H1 (cell line): ENCODE data around the gene UBQLNL. TPM values are rescaled to one million over a fixed set of nuclear protein-coding genes. Genes with fewer than 3 reads are reported as not detected.

Experiments
- CTCF ChIA-PET: fragments of 300-600 bp; sonication (Branson Sonifier 250); formaldehyde crosslinking; loops from one replicate; lab custom pipeline; 2021; ENCODE audit not compliant: partially characterized antibody; lab: Charles Lee
- POLR2A ChIA-PET: fragments of 300-600 bp; sonication (Branson Sonifier 250); formaldehyde crosslinking; loops from one replicate; lab custom pipeline; 2021; ENCODE audit warnings: inconsistent platforms; ENCODE audit not compliant: partially characterized antibody; lab: Charles Lee
- DNase-seq, 2 experiments: peaks; one replicate each; pipeline versions ENCODE4 v3.0.0 to v3.0.0-alpha.2; 2010 to 2022; ENCODE audit warnings: low spot score in 2 of 2, low read depth in 1 of 2, mixed read lengths in 1 of 2
- FAIRE-seq: peaks from 2 replicates; lab custom pipeline; 2011; peaks lifted over from hg19 to GRCh38; lab: Jason Lieb, UNC
- H2AFZ ChIP-seq: 2 replicates; pipeline ENCODE4 v1.8.1; 2012; ENCODE audit warnings: low read length, inconsistent platforms
- H2AK5ac ChIP-seq: 2 replicates; pipeline ENCODE4 v1.6.1; 2013; ENCODE audit warnings: low read depth, low read length
- H2BK120ac ChIP-seq: replicated peaks from 2 replicates; pipeline ENCODE3; 2013; ENCODE audit warnings: low read depth, low read length, inconsistent platforms
- H2BK12ac ChIP-seq: 2 replicates; pipeline ENCODE4 v1.6.1; 2013; ENCODE audit warnings: low read depth, low read length
- H2BK15ac ChIP-seq: 2 replicates; pipeline ENCODE4 v1.6.1; 2013; ENCODE audit warnings: low read length
- H2BK20ac ChIP-seq: 2 replicates; pipeline ENCODE4 v1.6.1; 2013; ENCODE audit warnings: low read length
- H2BK5ac ChIP-seq: 2 replicates; pipeline ENCODE4 v1.6.1; 2013; ENCODE audit warnings: low read depth, low read length
- H3K14ac ChIP-seq: 2 replicates; pipeline ENCODE4 v1.6.1; 2013; ENCODE audit warnings: inconsistent platforms; ENCODE audit not compliant: insufficient read length
- H3K18ac ChIP-seq: 2 replicates; pipeline ENCODE4 v1.6.1; 2013; ENCODE audit warnings: low read length; ENCODE audit errors: extremely low read depth
- H3K23ac ChIP-seq: 2 replicates; pipeline ENCODE4 v1.6.1; 2013; ENCODE audit warnings: inconsistent platforms; ENCODE audit not compliant: insufficient read length
- H3K23me2 ChIP-seq: 2 replicates; pipeline ENCODE4 v1.6.1; 2013; ENCODE audit warnings: low read depth, low read length
- H3K27ac ChIP-seq: 2 replicates; pipeline ENCODE4 v1.6.1; 2011; ENCODE audit warnings: low read depth, low read length, inconsistent platforms
- H3K27me3 ChIP-seq, 4 experiments: replicated peaks in 1 of 4; 1 replicate in 1 of 4; 2 replicates in 3 of 4; pipeline versions ENCODE4 v1.6.1 to v1.8.1; 2011 to 2013; ENCODE audit warnings: low read length in 3 of 4, mild to moderate bottlenecking in 3 of 4, inconsistent platforms in 2 of 4, mixed read lengths in 2 of 4, moderate library complexity in 1 of 4; ENCODE audit not compliant: control insufficient read depth in 3 of 4, insufficient read depth in 3 of 4; ENCODE audit errors: extremely low read depth in 1 of 4
- H3K36me3 ChIP-seq, 4 experiments: 2 replicates each; pipeline versions ENCODE4 v1.6.1 to v1.8.1; 2011 to 2013; ENCODE audit warnings: mild to moderate bottlenecking in 4 of 4, low read length in 3 of 4, moderate library complexity in 2 of 4, control low read depth in 1 of 4, inconsistent platforms in 1 of 4; ENCODE audit not compliant: insufficient read depth in 4 of 4, control insufficient read depth in 2 of 4
- H3K4ac ChIP-seq: replicated peaks from 2 replicates; pipeline ENCODE3; 2013; ENCODE audit warnings: low read length, low read depth, mixed read lengths, inconsistent platforms; ENCODE audit not compliant: insufficient read length
- H3K4me1 ChIP-seq, 4 experiments: replicated peaks in 1 of 4; 1 replicate in 1 of 4; 2 replicates in 3 of 4; pipeline versions ENCODE4 v1.6.1 to v1.8.1; 2011 to 2013; ENCODE audit warnings: low read length in 3 of 4, inconsistent platforms in 2 of 4, mixed read lengths in 1 of 4; ENCODE audit not compliant: insufficient read depth in 4 of 4, control insufficient read depth in 3 of 4
- H3K4me2 ChIP-seq, 2 experiments: 2 replicates each; pipeline versions ENCODE4 v1.6.1 to v1.8.1; 2011 to 2013; ENCODE audit warnings: low read depth in 2 of 2, low read length in 2 of 2, control low read depth in 1 of 2, inconsistent platforms in 1 of 2, mild to moderate bottlenecking in 1 of 2; ENCODE audit not compliant: insufficient read depth in 1 of 2
- H3K4me3 ChIP-seq, 4 experiments: fragments of 200-600, 300-600 bp in 1 of 4; sonication (generic), shearing (Covaris generic), sonication (Bioruptor Twin) in 1 of 4; 2 replicates each; pipeline versions ENCODE4 v1.5.1 to v1.8.1; 2011 to 2016; ENCODE audit warnings: low read length in 4 of 4, low read depth in 3 of 4, control low read depth in 2 of 4, inconsistent platforms in 2 of 4, mild to moderate bottlenecking in 2 of 4, mixed read lengths in 1 of 4, moderate library complexity in 1 of 4; ENCODE audit not compliant: insufficient read depth in 2 of 4; ENCODE audit errors: extremely low read depth in 1 of 4
- H3K56ac ChIP-seq: replicated peaks from 2 replicates; pipeline ENCODE3; 2013; ENCODE audit warnings: low read depth, mild to moderate bottlenecking, mixed read lengths, low read length, inconsistent platforms; ENCODE audit not compliant: insufficient read length
- H3K79me1 ChIP-seq: 2 replicates; pipeline ENCODE4 v1.6.1; 2013; ENCODE audit warnings: low read depth, low read length, control low read depth
- H3K79me2 ChIP-seq, 2 experiments: 2 replicates each; pipeline versions ENCODE4 v1.6.1 to v1.8.1; 2012 to 2013; ENCODE audit warnings: low read length in 2 of 2, mild to moderate bottlenecking in 2 of 2, inconsistent platforms in 1 of 2; ENCODE audit not compliant: insufficient read depth in 2 of 2, control insufficient read depth in 1 of 2
- H3K9ac ChIP-seq, 4 experiments: replicated peaks in 1 of 4; 1 replicate in 1 of 4; 2 replicates in 3 of 4; pipeline versions ENCODE4 v1.6.1 to v1.8.1; 2011 to 2013; ENCODE audit warnings: low read depth in 3 of 4, low read length in 3 of 4, control low read depth in 2 of 4, mild to moderate bottlenecking in 2 of 4, moderate library complexity in 2 of 4, inconsistent platforms in 1 of 4; ENCODE audit errors: extremely low read depth in 1 of 4
- H3K9me3 ChIP-seq, 2 experiments: 2 replicates each; pipeline versions ENCODE4 v1.6.1 to v1.8.1; 2012 to 2013; ENCODE audit warnings: mild to moderate bottlenecking in 2 of 2, moderate library complexity in 2 of 2, control low read depth in 1 of 2, inconsistent platforms in 1 of 2, low read depth in 1 of 2, low read length in 1 of 2, mixed read lengths in 1 of 2; ENCODE audit not compliant: insufficient read depth in 2 of 2
- H4K20me1 ChIP-seq, 2 experiments: replicated peaks in 1 of 2; 2 replicates each; pipeline versions ENCODE3 to v1.8.1; 2011 to 2013; ENCODE audit warnings: inconsistent platforms in 2 of 2, low read length in 2 of 2, mild to moderate bottlenecking in 1 of 2; ENCODE audit not compliant: insufficient read depth in 2 of 2, control insufficient read depth in 1 of 2
- H4K5ac ChIP-seq: 2 replicates; pipeline ENCODE4 v1.6.1; 2013; ENCODE audit warnings: low read length, low read depth, mixed read lengths, inconsistent platforms; ENCODE audit not compliant: insufficient read length
- H4K8ac ChIP-seq: 2 replicates; pipeline ENCODE4 v1.8.0; 2013; ENCODE audit warnings: mild to moderate bottlenecking, moderate library complexity, low read length, inconsistent platforms; ENCODE audit not compliant: insufficient read depth; ENCODE audit errors: extremely low read depth
- H4K91ac ChIP-seq: replicated peaks from 2 replicates; pipeline ENCODE3; 2013; ENCODE audit warnings: low read length, mixed read lengths, inconsistent platforms; ENCODE audit not compliant: insufficient read length
- BCL11A ChIP-seq, 2 experiments: IDR thresholded peaks; one replicate each; pipeline ENCODE4 v1.6.1; 2011; ENCODE audit warnings: low read depth in 2 of 2, low read length in 2 of 2, mild to moderate bottlenecking in 2 of 2
- CREB1 ChIP-seq: IDR thresholded peaks from 2 replicates; pipeline ENCODE4 v1.6.1; 2012; ENCODE audit warnings: inconsistent platforms
- GTF2F1 ChIP-seq: IDR thresholded peaks from 2 replicates; pipeline ENCODE4 v1.6.1; 2012; ENCODE audit warnings: low read depth, low read length, improper control_type of control experiment, borderline replicate concordance
- JUN ChIP-seq: IDR thresholded peaks from 2 replicates; pipeline ENCODE4 v1.6.1; 2011; ENCODE audit warnings: low read depth, mild to moderate bottlenecking, improper control_type of control experiment, low read length
- KDM1A ChIP-seq: fragments of 200-600, 300-600 bp; sonication (generic); IDR thresholded peaks from 2 replicates; pipeline ENCODE4 v1.7.1; 2016; ENCODE audit warnings: mild to moderate bottlenecking, low read length, borderline replicate concordance
- NRF1 ChIP-seq: IDR thresholded peaks from 2 replicates; pipeline ENCODE4 v1.6.1; 2011; ENCODE audit warnings: mild to moderate bottlenecking, low read depth, low read length, improper control_type of control experiment
- POLR2A ChIP-seq, 2 experiments: IDR thresholded peaks; 1 replicate in 1 of 2; 2 replicates in 1 of 2; pipeline ENCODE4 v1.6.1; 2011; ENCODE audit warnings: low read depth in 2 of 2, low read length in 2 of 2, mild to moderate bottlenecking in 2 of 2; ENCODE audit errors: control extremely low read depth in 1 of 2
- SAP30 ChIP-seq: fragments of 300-600 bp; sonication (generic); IDR thresholded peaks from 2 replicates; pipeline ENCODE4 v1.7.1; 2012; ENCODE audit warnings: low read length, moderate library complexity, mild to moderate bottlenecking, inconsistent platforms; ENCODE audit not compliant: insufficient read depth, insufficient replicate concordance
- SIN3A ChIP-seq, 2 experiments: IDR thresholded peaks in 1 of 2; conservative IDR thresholded peaks in 1 of 2; 2 replicates each; pipeline ENCODE4 v1.6.1; 2011 to 2012; ENCODE audit warnings: low read length in 2 of 2, improper control_type of control experiment in 1 of 2, low read depth in 1 of 2, mild to moderate bottlenecking in 1 of 2
- SIRT6 ChIP-seq: IDR thresholded peaks from one replicate; pipeline ENCODE4 v1.7.1; 2012; ENCODE audit warnings: low read length, inconsistent platforms
- SRF ChIP-seq: IDR thresholded peaks from 2 replicates; pipeline ENCODE4 v1.6.1; 2011; ENCODE audit warnings: mild to moderate bottlenecking, low read depth, low read length, moderate library complexity
- TAF1 ChIP-seq: IDR thresholded peaks from 2 replicates; pipeline ENCODE4 v1.6.1; 2011; ENCODE audit warnings: mild to moderate bottlenecking, low read depth, low read length
- TBP ChIP-seq: IDR thresholded peaks from 2 replicates; pipeline ENCODE4 v1.6.1; 2011; ENCODE audit warnings: low read depth, low read length, improper control_type of control experiment
- WGBS, 2 experiments: shearing (Covaris generic) in 1 of 2; methylation state at CpG; one replicate each; pipeline versions ENCODE4 v1.1.6 to v1.1.7; 2013 to 2015; ENCODE audit warnings: low lambda C conversion rate in 2 of 2, mixed read lengths in 2 of 2, inconsistent platforms in 1 of 2, low coverage in 1 of 2, missing lambda C conversion rate in 1 of 2; ENCODE audit not compliant: insufficient replicate concordance in 2 of 2, insufficient coverage in 1 of 2, insufficient read length in 1 of 2; ENCODE audit errors: extremely low coverage in 1 of 2, missing lambda C conversion rate in 1 of 2; 5-methylcytosine and 5-hydroxymethylcytosine counted together
- polyA plus RNA-seq, 7 experiments: library from polyadenylated mRNA; depleted of rRNA in 3 of 7; stranded (reverse) in 5 of 7; unstranded in 2 of 7; fragments of >200 nt in 5 of 7; fragments of 200-250 nt in 2 of 7; gene quantifications; 1 replicate in 5 of 7; 2 replicates in 1 of 7; 4 replicates in 1 of 7; pipeline versions ENCODE4 v1.2.1 to v1.2.3, GENCODE V29; 2011 to 2013; ENCODE audit warnings: missing spikeins in 2 of 7, mixed read lengths in 2 of 7
- total RNA-seq: library from RNA; stranded (reverse); fragmentation: NEBNext Ultra II Directional; extraction: Animal tissue kit (Norgen Biotek cat#: 25700); gene quantifications from 2 replicates; pipeline ENCODE4 v1.2.1, GENCODE V29; 2021

UBQLNL gene
- total and polyA plus RNA-seq, 2 of the 8 experiments (the other 6 are each of a cell fraction or from before 2014, with no cell fraction given): 0.35 TPM; not detected in 1

GRCh38 chr11:5499671-5500070 lies 16.8 kb downstream of the UBQLNL start:
- Histone ChIP-seq H3K9ac (no peak overlapping the region), H3K36me3 (no peaks in the 10 kb centered on the region), H2BK5ac (no peak overlapping the region), H3K4me1 (no peaks in the 10 kb centered on the region), H3K56ac (no peak overlapping the region), H3K14ac (no peak overlapping the region), H3K4me3 (no peak overlapping the region), H2BK120ac (no peak overlapping the region), H3K79me2 (no peaks in the 10 kb centered on the region), H3K4me2 (no peak overlapping the region), H2AFZ (no peak overlapping the region), H2AK5ac (no peak overlapping the region), H3K23me2 (no peaks in the 10 kb centered on the region), H3K27ac (no peak overlapping the region), H2BK12ac (no peak overlapping the region), H4K8ac (no peak overlapping the region), H3K79me1 (no peaks in the 10 kb centered on the region), H4K91ac (no peak overlapping the region), H3K23ac (no peak overlapping the region), H2BK15ac (no peak overlapping the region), H4K20me1 (no peaks in the 10 kb centered on the region), H3K18ac (no peak overlapping the region), H3K27me3 (no peaks in the 10 kb centered on the region), H2BK20ac (no peak overlapping the region), H3K4ac (no peak overlapping the region), H3K9me3 (no peaks in the 10 kb centered on the region), H4K5ac (no peak overlapping the region)
- POLR2A ChIA-PET: no interaction called here
- CTCF ChIA-PET: no interaction called here
- no peak for TF ChIP-seq TBP
- no peak for TF ChIP-seq GTF2F1
- TF ChIP-seq TAF1: no peak
- no peak for TF ChIP-seq BCL11A (IDR thresholded peaks at IDR 0.05; ENCODE audit: low read depth in 2 of 2, low read length in 2 of 2)
- TF ChIP-seq NRF1: no peak
- no peak for TF ChIP-seq SIN3A (conservative IDR thresholded peaks at IDR 0.05 in 1 of 2, IDR thresholded peaks at IDR 0.05 in 1 of 2; ENCODE audit: low read depth in 1 of 2, low read length in 2 of 2)
- no peak for TF ChIP-seq JUN
- TF ChIP-seq SAP30: no peak
- TF ChIP-seq KDM1A: no peak
- no peak for TF ChIP-seq SRF
- TF ChIP-seq POLR2A (IDR thresholded peaks at IDR 0.05; ENCODE audit: control extremely low read depth in 1 of 2, low read depth in 2 of 2, low read length in 2 of 2): no peak
- no peak for TF ChIP-seq SIRT6
- no peak for TF ChIP-seq CREB1
- FAIRE-seq (no peak), DNase-seq (no peak)
- WGBS, 2 experiments: 96% methylated on average over 2 of the region's 2 CpGs; no CpG with 5 or more reads in 1 of the 2 experiments
